Lower leg skin (tissue), 3 donors: ENCODE data around the gene ZFP36L2.

ENCODE experiments used
- CTCF ChIP-seq, 3 donors: fragments of 450-650 bp; IDR thresholded peaks; one replicate each; pipeline ENCODE4 v1.5.1; 2016; ENCODE audit warnings: antibody characterized with exemption in 3 of 3, mild to moderate bottlenecking in 3 of 3, moderate library complexity in 2 of 3
- POLR2A ChIP-seq, 2 donors: fragments of 450-650 bp; IDR thresholded peaks; one replicate each; pipeline ENCODE4 v1.6.1; 2016 to 2017; ENCODE audit warnings: antibody characterized with exemption in 2 of 2, mild to moderate bottlenecking in 1 of 2, moderate library complexity in 1 of 2

GRCh38 chr2:43209204-43209717 lies 17.1 kb downstream of the ZFP36L2 start:
- TF ChIP-seq CTCF (IDR thresholded peaks at IDR 0.05): no peak
- no peak for TF ChIP-seq POLR2A (IDR thresholded peaks at IDR 0.05)
